Kidney epithelial cell (primary cell): ENCODE results near the gene WNT11. TPM values are rescaled to one million over a fixed set of nuclear protein-coding genes. Genes with fewer than 3 reads are reported as not detected.

Experiments used
- DNase-seq: peaks from one replicate; pipeline ENCODE4 v3.0.0-alpha.2; 2010; ENCODE audit warnings: low read depth
- H3K27me3 ChIP-seq: 2 replicates; pipeline ENCODE4 v1.6.0; 2011; ENCODE audit warnings: low read length; ENCODE audit not compliant: control insufficient read depth, insufficient read depth
- H3K36me3 ChIP-seq: 2 replicates; pipeline ENCODE4 v1.5.1; 2011; ENCODE audit warnings: low read length; ENCODE audit not compliant: control insufficient read depth, insufficient read depth
- H3K4me3 ChIP-seq: 2 replicates; pipeline ENCODE4 v1.5.1; 2011; ENCODE audit warnings: low read depth, mild to moderate bottlenecking, control low read depth, low read length
- total RNA-seq: library from RNA; depleted of rRNA; stranded (reverse); fragments of >200 nt; gene quantifications from 2 replicates; pipeline ENCODE4 v1.2.3, GENCODE V29; 2015
- TF ChIP-seq, protein P1 (sequence below): IDR thresholded peaks from 2 replicates; pipeline ENCODE4 v1.5.1; 2011; ENCODE audit warnings: mild to moderate bottlenecking, moderate library complexity, low read length, control low read depth, inconsistent platforms; ENCODE audit not compliant: insufficient read depth, poor library complexity, severe bottlenecking

Gene WNT11
- total RNA-seq, 1 donor from 2014 or later = 0.21 TPM

DNA sequence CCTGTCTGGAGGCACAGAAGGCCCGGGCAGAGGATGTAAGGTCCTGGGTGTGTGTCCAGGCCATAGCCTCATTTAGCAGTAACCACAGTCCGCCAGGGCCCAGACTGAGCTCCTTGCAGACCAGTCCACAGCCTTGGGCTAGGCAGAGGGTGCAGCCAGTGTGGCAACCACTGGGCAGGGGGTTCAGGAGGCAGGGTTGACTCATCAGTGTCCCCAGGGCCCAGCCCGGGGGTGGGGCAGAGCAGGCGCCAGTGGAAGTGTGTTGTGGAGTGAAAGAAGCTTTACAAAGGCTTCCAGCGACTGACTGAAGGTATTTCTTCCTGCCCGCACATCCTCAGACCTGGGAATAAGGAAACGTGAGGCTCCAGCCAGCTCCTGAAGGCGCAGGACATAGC, 27.7 kb upstream of the WNT11 start:
- no peaks in the 10 kb centered on the region for H3K36me3 ChIP-seq
- H3K27me3 ChIP-seq = peaks cover 25% of the 10 kb centered on the region
- DNase-seq = no peak
- no peak overlapping the region for H3K4me3 ChIP-seq
- TF ChIP-seq, protein P1, sequence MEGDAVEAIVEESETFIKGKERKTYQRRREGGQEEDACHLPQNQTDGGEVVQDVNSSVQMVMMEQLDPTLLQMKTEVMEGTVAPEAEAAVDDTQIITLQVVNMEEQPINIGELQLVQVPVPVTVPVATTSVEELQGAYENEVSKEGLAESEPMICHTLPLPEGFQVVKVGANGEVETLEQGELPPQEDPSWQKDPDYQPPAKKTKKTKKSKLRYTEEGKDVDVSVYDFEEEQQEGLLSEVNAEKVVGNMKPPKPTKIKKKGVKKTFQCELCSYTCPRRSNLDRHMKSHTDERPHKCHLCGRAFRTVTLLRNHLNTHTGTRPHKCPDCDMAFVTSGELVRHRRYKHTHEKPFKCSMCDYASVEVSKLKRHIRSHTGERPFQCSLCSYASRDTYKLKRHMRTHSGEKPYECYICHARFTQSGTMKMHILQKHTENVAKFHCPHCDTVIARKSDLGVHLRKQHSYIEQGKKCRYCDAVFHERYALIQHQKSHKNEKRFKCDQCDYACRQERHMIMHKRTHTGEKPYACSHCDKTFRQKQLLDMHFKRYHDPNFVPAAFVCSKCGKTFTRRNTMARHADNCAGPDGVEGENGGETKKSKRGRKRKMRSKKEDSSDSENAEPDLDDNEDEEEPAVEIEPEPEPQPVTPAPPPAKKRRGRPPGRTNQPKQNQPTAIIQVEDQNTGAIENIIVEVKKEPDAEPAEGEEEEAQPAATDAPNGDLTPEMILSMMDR = no peak

DNA sequence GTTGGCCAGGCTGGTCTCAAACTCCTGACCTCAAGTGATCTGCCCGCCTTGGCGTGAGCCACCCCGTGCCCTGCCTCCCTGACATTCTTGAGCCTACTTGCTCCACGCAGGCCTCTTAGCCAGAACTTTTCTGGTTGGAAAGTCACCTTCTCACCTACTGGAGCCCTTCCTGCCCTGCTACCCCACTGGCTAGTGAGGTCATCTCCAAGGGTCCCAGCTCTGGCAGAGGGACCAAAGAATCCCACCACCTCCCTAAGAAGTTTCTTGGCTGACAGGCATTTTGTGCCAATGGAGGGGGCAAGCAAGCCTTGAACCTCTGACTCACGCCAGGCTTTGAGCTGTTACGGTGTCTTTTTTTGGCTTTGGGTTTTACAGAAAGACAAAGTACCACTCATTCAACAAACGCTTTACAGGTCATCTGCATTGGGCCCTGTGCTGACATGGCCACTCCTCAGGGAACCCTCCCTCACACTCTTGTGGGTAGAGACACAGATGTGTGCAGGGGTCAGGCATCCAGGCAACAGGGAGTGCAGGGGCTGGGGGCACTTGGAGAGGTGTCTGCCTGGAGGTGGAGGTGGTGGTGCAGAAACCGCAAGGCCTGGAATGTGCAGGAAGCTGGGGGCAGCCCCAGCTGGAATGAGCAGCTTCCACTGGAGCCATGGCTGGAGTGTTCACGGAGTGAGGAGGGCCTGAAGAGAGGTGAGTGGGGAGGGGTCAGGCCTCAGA, 27.1 kb upstream of the WNT11 start:
- Histone ChIP-seq H3K27me3 (peaks cover 25% of the 10 kb centered on the region), H3K36me3 (no peaks in the 10 kb centered on the region), H3K4me3 (no peak overlapping the region)
- TF ChIP-seq, protein P1 = no peak
- no peak for DNase-seq

DNA sequence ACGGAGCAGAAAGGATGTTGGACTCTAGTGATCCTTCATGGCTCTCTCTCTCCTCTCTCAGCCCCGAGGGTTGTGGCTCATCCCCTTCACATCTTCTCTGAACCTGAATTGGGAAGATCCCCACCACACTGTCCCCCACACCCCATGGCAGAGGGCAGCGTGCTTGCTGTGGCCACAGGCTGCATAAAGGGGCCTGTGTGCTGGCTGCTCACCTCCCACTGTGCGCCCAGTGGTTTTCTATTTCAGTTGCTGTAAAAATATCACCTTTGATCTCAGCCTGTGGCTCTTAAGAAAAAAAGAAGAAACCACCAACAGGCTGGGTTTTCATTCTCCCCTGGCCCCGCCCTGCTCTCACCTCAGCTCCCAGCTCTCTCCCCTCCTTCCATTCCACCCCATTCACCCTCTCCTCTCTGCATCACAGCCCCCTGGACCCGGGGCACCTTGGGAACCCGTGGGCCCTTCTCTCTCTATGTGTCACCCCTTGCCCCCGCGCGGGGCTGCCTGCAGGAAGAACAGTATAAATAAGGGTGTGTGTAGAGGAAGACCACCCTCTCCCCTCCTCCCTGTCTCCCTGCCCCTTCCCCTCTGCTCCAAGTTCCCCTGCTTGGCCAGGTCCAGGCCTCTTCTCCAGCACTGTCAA, 25.8 kb upstream of the WNT11 start:
- peaks cover 23% of the 10 kb centered on the region for H3K27me3 ChIP-seq
- H3K4me3 ChIP-seq = no peak overlapping the region
- no peak for DNase-seq
- H3K36me3 ChIP-seq = no peaks in the 10 kb centered on the region
- TF ChIP-seq, protein P1 = no peak

DNA sequence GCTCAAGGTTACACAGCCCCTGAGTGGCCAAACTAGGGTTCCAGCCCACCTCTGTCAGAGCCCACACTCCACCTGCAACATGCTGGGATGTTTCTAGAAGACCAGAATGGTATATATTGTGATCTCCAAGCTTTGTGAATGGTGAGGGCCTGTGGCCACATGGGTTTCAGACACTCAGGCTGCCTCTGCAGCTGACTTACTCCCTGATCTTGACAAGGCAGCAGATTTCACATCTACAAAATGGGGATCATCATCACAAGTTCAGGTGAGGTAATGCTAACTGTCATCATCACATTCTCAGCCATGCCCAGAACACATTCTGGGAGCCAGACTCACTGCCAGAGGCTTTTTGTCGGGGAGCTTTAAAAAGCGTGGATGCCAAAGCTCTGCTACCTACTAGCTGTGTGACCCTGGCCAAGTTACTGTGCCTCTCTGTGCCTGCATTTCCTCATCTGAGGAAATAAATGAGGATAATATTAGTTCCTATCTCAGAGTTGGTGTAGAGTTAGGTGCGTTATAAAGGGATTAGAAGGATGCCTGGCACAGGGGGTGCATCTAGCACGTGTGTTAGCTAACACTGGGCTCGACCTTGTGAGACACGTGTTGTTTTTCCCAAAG, 24.9 kb upstream of the WNT11 start:
- no peak for DNase-seq
- H3K27me3 ChIP-seq = peaks cover 20% of the 10 kb centered on the region
- TF ChIP-seq, protein P1 = no peak
- no peaks in the 10 kb centered on the region for H3K36me3 ChIP-seq
- no peak overlapping the region for H3K4me3 ChIP-seq

DNA sequence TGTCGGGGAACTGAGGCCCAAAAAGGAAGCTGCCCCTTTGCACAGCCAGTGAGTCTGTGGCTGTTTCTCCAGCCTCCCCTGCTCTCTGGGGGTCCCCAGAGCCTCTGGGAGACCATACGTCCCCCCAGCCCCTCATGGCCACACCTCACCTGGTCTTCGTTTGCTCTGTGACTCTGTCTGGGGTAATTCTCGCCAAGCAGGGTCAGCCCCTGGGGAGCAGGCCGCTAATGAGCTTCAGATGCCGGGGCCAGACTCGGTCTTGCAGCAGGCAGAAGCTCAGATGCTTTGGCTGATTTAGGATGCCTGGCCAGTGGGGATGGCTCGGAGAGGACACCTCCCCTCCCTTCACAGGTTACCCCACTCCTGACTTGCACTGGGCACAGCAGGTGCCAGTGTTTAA, 24.1 kb upstream of the WNT11 start:
- DNase-seq = no peak
- Histone ChIP-seq H3K4me3 (no peak overlapping the region), H3K36me3 (no peaks in the 10 kb centered on the region), H3K27me3 (peaks cover 21% of the 10 kb centered on the region)
- TF ChIP-seq, protein P1 = no peak
